Subcutaneous abdominal adipose tissue (tissue), 5 donors: ENCODE results near the gene CSPG5.

Experiments
- H3K27ac ChIP-seq: one replicate; pipeline ENCODE4 v1.7.0; 2013; ENCODE audit warnings: low read depth, mild to moderate bottlenecking, inconsistent platforms, low read length, moderate library complexity
- H3K27me3 ChIP-seq, 5 donors: one replicate each; pipeline ENCODE4 v1.7.0; 2013; ENCODE audit warnings: low read length in 5 of 5, inconsistent platforms in 1 of 5; ENCODE audit not compliant: control insufficient read depth in 5 of 5, insufficient read depth in 4 of 5
- H3K36me3 ChIP-seq, 5 donors: one replicate each; pipeline ENCODE4 v1.7.0; 2013; ENCODE audit warnings: low read length in 5 of 5; ENCODE audit not compliant: control insufficient read depth in 5 of 5, insufficient read depth in 5 of 5
- H3K4me1 ChIP-seq, 5 donors: one replicate each; pipeline ENCODE4 v1.7.0; 2013; ENCODE audit warnings: low read length in 5 of 5, mild to moderate bottlenecking in 3 of 5, moderate library complexity in 1 of 5; ENCODE audit not compliant: control insufficient read depth in 5 of 5, insufficient read depth in 5 of 5
- H3K4me3 ChIP-seq, 5 donors: one replicate each; pipeline ENCODE4 v1.7.0; 2013; ENCODE audit warnings: low read length in 5 of 5, low read depth in 1 of 5
- H3K9ac ChIP-seq, 5 donors: one replicate each; pipeline ENCODE4 v1.7.0; 2013; ENCODE audit warnings: low read length in 5 of 5, mild to moderate bottlenecking in 4 of 5, moderate library complexity in 3 of 5
- H3K9me3 ChIP-seq, 5 donors: one replicate each; pipeline ENCODE4 v1.7.0; 2013; ENCODE audit warnings: low read length in 5 of 5; ENCODE audit not compliant: control insufficient read depth in 5 of 5
- donor health status: healthy.
- donor health status: healthy.
- donor health status: healthy.
- donor health status: healthy.
- donor health status: healthy.

CSPG5 gene

GRCh38 chr3:47611576-47611975 lies 32.9 kb upstream of the CSPG5 start:
- Histone ChIP-seq H3K36me3 (peaks cover 20 to 42% (median 26%) of the 10 kb centered on the region in 5 donors), H3K9ac (no peak overlapping the region), H3K27me3 (no peaks in the 10 kb centered on the region), H3K4me1 (peaks cover 0 to 12% (median 12%) of the 10 kb centered on the region in 5 donors), H3K27ac (peak overlapping the region; percentile 15), H3K4me3 (no peak overlapping the region), H3K9me3 (no peaks in the 10 kb centered on the region)

- H3K27me3 ChIP-seq: no peaks in the 10 kb centered on the region
- H3K36me3 ChIP-seq: peaks cover 20 to 46% (median 32%) of the 10 kb centered on the region in 5 donors
- H3K27ac ChIP-seq: no peak overlapping the region
- no peak overlapping the region for H3K9ac ChIP-seq
- peaks cover 0 to 12% (median 12%) of the 10 kb centered on the region in 5 donors for H3K4me1 ChIP-seq
- H3K4me3 ChIP-seq: no peak overlapping the region
- no peaks in the 10 kb centered on the region for H3K9me3 ChIP-seq
These were observed 31.9 kb upstream of the CSPG5 start for GRCh38 chr3:47610583-47610982.

DNA sequence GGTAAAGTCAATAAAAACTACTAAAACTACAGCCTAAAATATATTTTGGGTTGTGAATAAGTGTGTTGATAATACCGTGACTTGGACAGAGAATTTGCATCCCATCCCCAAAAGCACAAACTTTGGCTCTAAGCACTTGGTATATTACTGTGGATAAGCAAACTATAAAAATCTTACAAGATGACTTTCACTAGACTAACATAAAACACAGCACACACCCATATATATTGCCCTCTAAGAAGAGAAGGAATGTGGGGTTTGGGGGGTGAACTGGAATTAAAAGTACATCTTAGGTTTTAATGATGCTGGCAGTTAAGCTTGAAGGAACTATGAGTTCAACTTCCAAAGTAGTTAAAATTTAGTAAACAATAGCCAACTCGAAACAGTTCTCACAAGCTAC lies 28.7 kb upstream of the CSPG5 start:
- Histone ChIP-seq H3K27ac (no peak overlapping the region), H3K9ac (no peak overlapping the region), H3K36me3 (peaks cover 16 to 57% (median 36%) of the 10 kb centered on the region in 5 donors), H3K27me3 (no peaks in the 10 kb centered on the region), H3K4me1 (peaks cover 0 to 8% (median 6%) of the 10 kb centered on the region in 5 donors), H3K9me3 (no peaks in the 10 kb centered on the region), H3K4me3 (no peak overlapping the region)

DNA sequence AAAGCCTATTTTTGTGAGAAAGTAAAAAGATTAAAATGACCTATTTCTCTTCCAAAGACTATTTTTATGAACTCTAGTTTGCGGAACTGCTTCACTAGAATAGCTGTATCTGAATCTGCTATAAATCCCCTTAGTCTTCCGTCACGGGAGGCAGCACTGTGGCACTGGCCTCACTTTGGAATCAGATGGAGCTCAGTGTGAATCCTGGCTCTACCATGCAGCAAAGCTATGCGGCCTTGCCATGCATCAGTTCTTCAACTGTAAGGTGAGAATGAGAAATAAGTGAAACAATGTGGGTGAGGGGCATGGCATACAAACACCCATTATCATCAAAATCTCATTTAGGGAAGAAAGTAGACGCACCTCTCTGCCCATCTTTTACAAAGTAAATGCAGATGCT lies 27.5 kb upstream of the CSPG5 start:
- H3K4me1 ChIP-seq: no peaks in the 10 kb centered on the region
- no peak overlapping the region for H3K4me3 ChIP-seq
- H3K9me3 ChIP-seq: no peaks in the 10 kb centered on the region
- no peak overlapping the region for H3K27ac ChIP-seq
- H3K9ac ChIP-seq: no peak overlapping the region
- H3K36me3 ChIP-seq: peaks cover 16 to 57% (median 36%) of the 10 kb centered on the region in 5 donors
- H3K27me3 ChIP-seq: no peaks in the 10 kb centered on the region

DNA sequence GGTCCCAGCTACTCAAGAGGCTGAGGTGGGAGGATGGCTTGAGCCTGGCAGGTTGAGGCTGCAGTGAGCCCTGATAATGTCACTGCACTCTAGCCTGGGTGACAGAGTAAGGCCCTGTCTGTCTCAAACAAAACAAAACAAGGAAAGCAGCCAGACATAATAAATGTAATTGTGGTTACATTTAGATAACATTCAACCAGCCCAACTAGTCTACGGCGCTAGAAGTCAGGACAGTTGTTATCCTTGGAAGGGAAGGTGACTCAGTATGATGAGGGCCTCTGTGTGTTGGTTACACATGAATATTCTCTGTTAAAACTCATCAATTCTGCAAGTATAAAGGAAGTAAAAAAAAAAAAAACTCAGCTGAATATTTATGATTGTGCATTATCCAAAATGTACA lies 27.0 kb upstream of the CSPG5 start:
- peaks cover 16 to 56% (median 36%) of the 10 kb centered on the region in 5 donors for H3K36me3 ChIP-seq
- no peak overlapping the region for H3K27ac ChIP-seq
- no peaks in the 10 kb centered on the region for H3K27me3 ChIP-seq
- no peak overlapping the region for H3K9ac ChIP-seq
- H3K4me3 ChIP-seq: no peak overlapping the region
- H3K9me3 ChIP-seq: no peaks in the 10 kb centered on the region
- H3K4me1 ChIP-seq: no peaks in the 10 kb centered on the region

DNA sequence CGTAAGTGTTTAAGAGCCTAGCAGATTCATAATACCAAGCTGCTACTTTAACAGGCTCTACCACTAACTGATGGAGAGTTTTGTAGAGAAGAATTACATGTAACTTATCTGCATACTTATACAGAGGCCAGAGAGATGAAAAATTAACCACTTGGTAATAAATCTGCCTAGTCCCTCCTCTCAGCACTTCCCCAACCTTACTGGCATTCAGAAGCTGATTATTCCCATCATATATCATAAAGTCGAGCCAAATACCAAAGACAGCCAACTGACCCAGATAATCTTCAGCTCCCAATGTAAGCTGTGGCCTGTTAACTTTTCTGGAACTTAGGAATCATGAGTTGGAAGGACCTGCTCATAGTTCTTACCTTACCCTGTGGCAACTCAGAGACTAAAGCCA lies 25.5 kb upstream of the CSPG5 start:
- H3K9ac ChIP-seq: no peak overlapping the region
- H3K27ac ChIP-seq: no peak overlapping the region
- no peak overlapping the region for H3K4me3 ChIP-seq
- peaks cover 12 to 48% (median 30%) of the 10 kb centered on the region in 5 donors for H3K36me3 ChIP-seq
- no peaks in the 10 kb centered on the region for H3K9me3 ChIP-seq
- H3K4me1 ChIP-seq: no peaks in the 10 kb centered on the region
- H3K27me3 ChIP-seq: no peaks in the 10 kb centered on the region

DNA sequence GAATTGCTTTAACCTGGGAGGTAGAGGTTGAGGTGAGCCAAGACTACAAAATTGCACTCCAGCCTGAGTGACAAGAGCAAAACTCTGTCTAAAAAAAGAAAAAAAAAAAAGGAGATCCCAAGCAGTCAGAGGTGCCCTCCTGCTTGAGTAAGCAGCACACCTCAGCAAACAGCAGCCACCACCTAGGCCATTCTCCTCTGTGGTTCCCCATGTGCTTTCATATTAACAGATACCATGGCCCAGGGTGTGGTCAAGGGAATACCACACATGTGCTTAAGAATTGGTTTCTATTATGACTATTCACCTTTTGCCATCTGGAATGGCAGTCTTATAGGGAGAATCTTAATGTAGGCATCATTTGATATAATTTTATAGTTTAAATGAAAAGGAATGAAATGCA lies 24.7 kb upstream of the CSPG5 start:
- Histone ChIP-seq H3K27me3 (no peaks in the 10 kb centered on the region), H3K36me3 (peaks cover 9 to 41% (median 24%) of the 10 kb centered on the region in 5 donors), H3K4me3 (no peak overlapping the region), H3K27ac (no peak overlapping the region), H3K9me3 (no peaks in the 10 kb centered on the region), H3K9ac (no peak overlapping the region), H3K4me1 (no peaks in the 10 kb centered on the region)

GRCh38 chr3:47601281-47601680 lies 22.6 kb upstream of the CSPG5 start:
- Histone ChIP-seq H3K4me1 (no peaks in the 10 kb centered on the region), H3K9ac (no peak overlapping the region), H3K27me3 (no peaks in the 10 kb centered on the region), H3K27ac (no peak overlapping the region), H3K36me3 (peaks cover 7 to 30% (median 18%) of the 10 kb centered on the region in 5 donors), H3K9me3 (no peaks in the 10 kb centered on the region), H3K4me3 (no peak overlapping the region)

DNA sequence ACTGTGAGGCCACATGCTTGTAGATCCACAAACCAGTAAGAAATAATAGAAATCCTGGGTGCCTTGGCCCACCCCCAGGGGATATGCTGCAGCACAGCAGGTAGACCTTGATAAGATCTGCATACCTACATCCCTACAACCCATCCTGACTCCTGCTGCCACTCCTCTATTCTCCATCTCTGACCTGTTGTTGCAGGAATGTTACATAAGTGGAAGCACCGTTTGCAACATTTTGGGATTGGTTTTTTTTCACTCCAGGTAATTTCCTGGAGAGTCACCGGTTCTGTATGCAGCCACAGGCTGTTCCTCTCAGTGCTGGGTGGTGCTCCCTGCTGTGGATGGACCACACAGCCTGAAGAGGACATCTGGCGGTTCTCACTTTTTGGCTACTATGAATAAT lies 16.1 kb upstream of the CSPG5 start:
- H3K4me1 ChIP-seq: no peaks in the 10 kb centered on the region
- H3K4me3 ChIP-seq: no peak overlapping the region
- H3K27me3 ChIP-seq: no peaks in the 10 kb centered on the region
- H3K27ac ChIP-seq: no peak overlapping the region
- H3K9me3 ChIP-seq: no peaks in the 10 kb centered on the region
- no peak overlapping the region for H3K9ac ChIP-seq
- H3K36me3 ChIP-seq: peaks cover 13 to 32% (median 21%) of the 10 kb centered on the region in 5 donors

DNA sequence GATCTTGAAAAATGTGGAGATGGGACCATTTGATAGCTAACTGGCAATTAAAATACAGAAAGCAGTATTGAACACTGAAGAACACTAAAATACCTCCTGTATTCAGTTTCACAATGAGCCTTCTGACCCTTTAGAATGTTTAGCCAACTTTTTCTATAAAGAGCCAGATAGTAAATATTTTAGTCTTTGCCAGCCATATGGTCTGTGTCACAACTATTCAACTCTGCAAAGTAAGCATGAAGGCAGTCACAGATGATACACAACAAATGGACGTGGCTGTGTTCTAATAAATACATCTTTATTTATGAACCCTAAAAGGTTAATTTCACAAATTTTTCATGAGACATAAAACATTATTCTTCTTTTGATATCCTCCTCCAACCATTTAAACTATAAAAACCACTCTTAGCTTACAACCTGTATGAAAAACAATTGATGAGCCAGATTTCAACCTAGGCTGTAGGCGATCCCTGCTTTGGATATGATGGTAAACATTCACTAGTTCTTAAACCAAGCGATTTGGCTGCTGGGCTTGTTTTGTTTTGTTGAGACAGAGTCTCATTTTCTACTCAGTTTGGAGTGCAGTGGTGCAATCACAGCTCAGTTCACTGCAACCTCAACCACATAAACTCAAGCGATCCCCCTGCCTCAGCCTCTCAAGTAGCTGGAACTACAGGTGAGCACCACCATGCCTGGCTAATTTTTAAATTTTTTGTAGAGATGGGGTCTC lies 13.6 kb upstream of the CSPG5 start:
- Histone ChIP-seq H3K36me3 (peaks cover 18 to 42% (median 39%) of the 10 kb centered on the region in 5 donors), H3K9me3 (no peaks in the 10 kb centered on the region), H3K4me1 (no peaks in the 10 kb centered on the region), H3K27me3 (no peaks in the 10 kb centered on the region), H3K9ac (no peak overlapping the region), H3K4me3 (no peak overlapping the region), H3K27ac (no peak overlapping the region)
